Pancreas (tissue), 10 donors: ENCODE results near the gene RABGGTB. TPM values are rescaled to one million over a fixed set of nuclear protein-coding genes. Genes with fewer than 3 reads are reported as not detected.
"Not testable (repeated sequence)": the region's sequence is repeated elsewhere in the genome, so short reads cannot be mapped to it uniquely, and the experiment has no call there.

ENCODE experiments used
- ATAC-seq, 4 donors: fragments of 200-7000 bp; cut with Tn5 transposase; one replicate each; pipeline versions ENCODE4 v1.8.0 to v1.9.1; 2020; ENCODE audit warnings: mild to moderate bottlenecking in 4 of 4, moderate library complexity in 4 of 4
- DNase-seq, 6 donors: peaks; one replicate each; pipeline ENCODE4 v3.0.0-alpha.2; 2020
- FAIRE-seq: peaks from 2 replicates; lab custom pipeline; 2012; peaks lifted over from hg19 to GRCh38; lab: Jason Lieb, UNC
- H3K27ac ChIP-seq, 4 donors: fragments of 200-600 bp; sonication (generic); 1 replicate in 3 of 4; 2 replicates in 1 of 4; pipeline versions ENCODE4 v1.5.0 to v1.8.0; 2020
- H3K27me3 ChIP-seq, 4 donors: fragments of 200-600 bp; one replicate each; pipeline ENCODE4 v1.8.0; 2021
- H3K36me3 ChIP-seq, 3 donors: fragments of 200-600 bp; sonication (generic) in 1 of 3; one replicate each; pipeline versions ENCODE4 v1.5.0 to v1.8.0; 2020 to 2021
- H3K4me1 ChIP-seq, 3 donors: fragments of 200-600 bp; one replicate each; pipeline ENCODE4 v1.8.0; 2021
- H3K4me3 ChIP-seq, 4 donors: fragments of 200-600 bp; sonication (generic) in 2 of 4; one replicate each; pipeline versions ENCODE4 v1.5.0 to v1.8.0; 2020 to 2021
- H3K9me3 ChIP-seq, 4 donors: fragments of 200-600 bp; one replicate each; pipeline ENCODE4 v1.8.0; 2021
- WGBS, 2 donors: extraction: QIAGEN DNeasy Blood & Tissue Kit; methylation state at CpG; one replicate each; pipeline ENCODE4 v1.1.7; 2013; 5-methylcytosine and 5-hydroxymethylcytosine counted together
- intact Hi-C, 3 donors: fragments of 100-400 bp; cut with DNase I; formaldehyde crosslinking; loops; one replicate each; pipeline versions ENCODE4 v1.11.1 to v1.14.2; 2022
- polyA plus RNA-seq, 2 donors: library from polyadenylated mRNA; stranded (reverse); fragments of 200-250 nt; gene quantifications; one replicate each; pipeline ENCODE4 v1.2.3, GENCODE V29; 2013
- total RNA-seq, 6 donors: library from RNA; stranded (reverse); fragmentation: NEBNext Ultra II Directional in 4 of 6; extraction: Animal tissue kit (Norgen Biotek cat#: 25700) in 4 of 6; gene quantifications; one replicate each; pipeline versions ENCODE4 v1.2.1 to v1.2.4, GENCODE V29; 2021 to 2023
- TF ChIP-seq, protein P1 (sequence below), 4 donors: fragments of 200-600 bp; sonication (generic) in 3 of 4; IDR thresholded peaks; one replicate each; pipeline versions ENCODE4 v1.5.0 to v1.8.0; 2021; ENCODE audit warnings: antibody characterized with exemption in 4 of 4
- donor health status: healthy with polysubstance abuse.
- donor health status: DM: no; HTN: no; CAD: no; lungs with moderate emphysema.
- donor health status: DM: no; HTN: no; CAD: no.
- donor health status: control.
- donor health status: control.
- donor health status: Bipolar disorder and iron deficiency.
- donor health status: DM: yes; HTN: yes; CAD: no.
- donor health status: DM: no; HTN: no; CAD: no.
- donor health status: DM: no; HTN: no; CAD: no.
- donor health status: DM: yes; HTN: yes; CAD: no.

The RABGGTB gene
- total and polyA plus RNA-seq, 8 donors = 31.5 to 59.2 (median 36.6) TPM

DNA sequence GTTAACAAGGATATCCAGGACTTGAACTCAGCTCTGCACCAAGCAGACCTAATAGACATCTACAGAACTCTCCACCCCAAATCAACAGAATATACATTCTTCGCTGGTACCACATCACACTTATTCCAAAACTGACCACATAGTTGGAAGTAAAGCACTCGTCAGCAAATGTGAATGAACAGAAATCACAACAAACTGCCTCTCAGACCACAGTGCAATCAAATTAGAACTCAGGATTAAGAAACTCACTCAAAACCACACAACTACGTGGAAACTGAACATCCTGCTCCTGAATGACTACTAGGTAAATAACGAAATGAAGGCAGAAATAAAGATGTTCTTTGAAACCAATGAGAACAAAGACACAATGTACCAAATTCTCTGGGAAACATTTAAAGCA is 5.9 kb upstream of the RABGGTB start:
- 56 to 69% methylated on average over 4 of the region's 4 CpGs for WGBS, 2 donors
- ATAC-seq, intact Hi-C loops: not testable (repeated sequence)

DNA sequence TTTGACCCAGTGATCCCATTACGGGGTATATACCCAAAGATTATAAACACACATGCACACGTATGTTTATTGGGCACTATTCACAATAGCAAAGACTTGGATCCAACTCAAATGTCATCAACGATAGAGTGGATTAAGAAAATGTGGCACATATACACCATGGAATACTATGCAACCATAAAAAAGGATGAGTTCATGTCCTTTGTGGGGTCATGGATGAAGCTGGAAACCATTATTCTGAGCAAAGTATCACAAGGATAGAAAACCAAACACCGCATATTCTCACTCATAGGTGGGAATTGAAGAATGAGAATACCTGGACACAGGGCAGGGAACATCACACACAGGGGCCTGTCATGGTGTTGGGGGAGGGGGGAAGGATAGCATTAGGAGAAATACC is 2.1 kb upstream of the RABGGTB start:
- H3K9me3 ChIP-seq, H3K36me3 ChIP-seq, H3K27ac ChIP-seq, ATAC-seq, DNase-seq, intact Hi-C loops, H3K27me3 ChIP-seq, H3K4me3 ChIP-seq, FAIRE-seq: not testable (repeated sequence)
- 92 to 96% methylated on average over 4 of the region's 4 CpGs for WGBS, 2 donors
- H3K4me1 ChIP-seq = peaks cover 10 to 21% (median 12%) of the 10 kb centered on the region in 3 donors

More for the DNA sequence above, 5.9 kb upstream of the RABGGTB start:
- not testable (repeated sequence) for DNase-seq, H3K27ac ChIP-seq, FAIRE-seq, H3K4me1 ChIP-seq, H3K27me3 ChIP-seq, H3K4me3 ChIP-seq, H3K9me3 ChIP-seq, H3K36me3 ChIP-seq

DNA sequence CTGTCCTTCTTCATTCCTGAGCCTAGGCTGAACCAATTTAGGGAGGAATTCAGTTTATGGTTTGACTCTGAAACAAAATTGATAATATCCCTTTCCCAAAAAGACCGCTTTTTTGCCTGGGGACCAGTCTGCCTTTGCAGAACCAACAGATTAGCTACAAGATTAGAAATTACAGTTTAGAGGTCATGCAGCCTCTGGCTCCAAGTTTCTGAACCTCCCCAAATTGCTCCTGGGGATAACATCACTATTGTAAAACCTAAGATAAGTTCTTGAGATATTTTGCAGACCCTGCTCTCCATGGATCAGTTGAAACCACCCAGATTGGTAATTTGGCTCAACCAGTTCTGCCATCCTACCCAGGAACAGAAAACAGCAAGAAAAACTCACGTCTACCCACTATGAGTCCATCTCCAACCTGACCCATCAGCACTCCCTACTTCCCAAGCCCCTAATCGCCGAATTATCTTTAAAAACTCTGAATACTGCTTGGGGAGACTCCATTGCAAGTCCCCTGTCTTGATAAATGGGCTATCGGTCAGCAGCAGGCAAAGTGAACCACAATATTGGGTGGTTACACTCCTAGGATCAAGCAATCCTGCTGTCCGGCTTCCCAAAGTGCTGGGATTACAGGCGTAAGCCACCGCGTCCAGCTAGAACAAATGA is 605 bp upstream of the RABGGTB start:
- FAIRE-seq (no peak), DNase-seq (no peak), ATAC-seq (peak; percentile 24 to 56 (median 49))
- TF ChIP-seq, protein P1, sequence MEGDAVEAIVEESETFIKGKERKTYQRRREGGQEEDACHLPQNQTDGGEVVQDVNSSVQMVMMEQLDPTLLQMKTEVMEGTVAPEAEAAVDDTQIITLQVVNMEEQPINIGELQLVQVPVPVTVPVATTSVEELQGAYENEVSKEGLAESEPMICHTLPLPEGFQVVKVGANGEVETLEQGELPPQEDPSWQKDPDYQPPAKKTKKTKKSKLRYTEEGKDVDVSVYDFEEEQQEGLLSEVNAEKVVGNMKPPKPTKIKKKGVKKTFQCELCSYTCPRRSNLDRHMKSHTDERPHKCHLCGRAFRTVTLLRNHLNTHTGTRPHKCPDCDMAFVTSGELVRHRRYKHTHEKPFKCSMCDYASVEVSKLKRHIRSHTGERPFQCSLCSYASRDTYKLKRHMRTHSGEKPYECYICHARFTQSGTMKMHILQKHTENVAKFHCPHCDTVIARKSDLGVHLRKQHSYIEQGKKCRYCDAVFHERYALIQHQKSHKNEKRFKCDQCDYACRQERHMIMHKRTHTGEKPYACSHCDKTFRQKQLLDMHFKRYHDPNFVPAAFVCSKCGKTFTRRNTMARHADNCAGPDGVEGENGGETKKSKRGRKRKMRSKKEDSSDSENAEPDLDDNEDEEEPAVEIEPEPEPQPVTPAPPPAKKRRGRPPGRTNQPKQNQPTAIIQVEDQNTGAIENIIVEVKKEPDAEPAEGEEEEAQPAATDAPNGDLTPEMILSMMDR (IDR thresholded peaks at IDR 0.05) = no peak
- H3K4me3 ChIP-seq = peak overlapping the region; percentile 28 to 71 (median 66)
- intact Hi-C loops = no loop called here
- H3K27me3 ChIP-seq = no peaks in the 10 kb centered on the region
- H3K27ac ChIP-seq = peak overlapping the region; percentile 67 to 90 (median 77)
- peaks cover 0 to 5% (median 0%) of the 10 kb centered on the region in 3 donors for H3K36me3 ChIP-seq
- no peaks in the 10 kb centered on the region for H3K9me3 ChIP-seq
- peaks cover 18 to 33% (median 22%) of the 10 kb centered on the region in 3 donors for H3K4me1 ChIP-seq
- WGBS, 2 donors = 11 to 12% methylated on average over 9 of the region's 9 CpGs

DNA sequence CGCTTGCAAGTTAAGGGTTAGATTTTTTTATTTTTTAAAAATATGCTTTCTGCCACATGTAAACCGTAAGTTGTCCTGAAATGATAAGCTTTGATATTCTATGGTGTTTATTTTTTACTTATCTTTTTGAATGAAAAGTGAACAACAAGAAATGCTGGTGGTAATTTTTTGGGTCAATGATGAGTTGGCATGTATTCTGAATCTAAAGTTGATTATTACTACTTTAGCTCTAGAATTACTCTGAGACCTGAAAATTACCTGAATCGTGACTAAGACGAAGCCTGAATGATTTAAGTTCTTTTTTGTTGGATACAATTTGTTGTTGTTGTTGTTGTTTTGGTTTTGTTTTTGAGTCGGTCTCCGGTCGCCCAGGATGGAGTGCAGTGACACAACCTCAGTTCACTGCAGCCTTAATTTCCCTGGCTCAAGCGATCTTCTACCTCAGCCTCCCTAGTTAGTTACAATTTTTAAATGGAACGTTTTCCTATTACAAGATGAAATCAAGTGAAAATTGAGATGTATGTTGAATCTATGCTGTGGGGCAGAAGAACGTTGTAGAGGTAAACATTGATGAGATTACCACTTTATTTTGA is 941 bp downstream of the RABGGTB start:
- Histone ChIP-seq H3K36me3 (peaks cover 0 to 14% (median 6%) of the 10 kb centered on the region in 3 donors), H3K4me3 (peak overlapping the region; percentile 55 to 71 (median 66)), H3K27ac (peak overlapping the region in 2 of 4 donors; percentile 83 to 90), H3K27me3 (no peaks in the 10 kb centered on the region), H3K9me3 (no peaks in the 10 kb centered on the region), H3K4me1 (peaks cover 22 to 40% (median 27%) of the 10 kb centered on the region in 3 donors)
- DNase-seq (no peak), FAIRE-seq (no peak), ATAC-seq (no peak)
- 1 to 5% methylated on average over 10 of the region's 10 CpGs for WGBS, 2 donors
- intact Hi-C loops = no loop called here
- TF ChIP-seq, protein P1 (IDR thresholded peaks at IDR 0.05) = no peak

DNA sequence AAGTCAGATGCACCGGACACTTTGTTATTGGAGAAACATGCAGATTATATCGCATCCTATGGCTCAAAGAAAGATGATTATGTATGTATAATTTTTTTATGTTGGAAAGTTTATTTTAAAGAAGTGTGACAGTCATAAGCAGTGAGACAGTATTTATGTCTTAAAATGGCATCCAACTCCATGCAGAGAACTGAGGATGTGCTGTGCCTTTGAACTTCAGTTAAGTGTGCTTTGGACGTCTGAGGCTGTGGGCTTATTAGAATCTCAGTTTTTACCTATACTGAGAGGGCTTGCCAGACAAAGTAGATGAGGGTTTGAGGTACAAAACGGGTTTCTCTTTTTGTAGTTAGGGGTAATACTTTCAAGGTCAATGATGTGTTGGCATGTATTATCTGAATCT is 1.5 kb downstream of the RABGGTB start:
- WGBS, 2 donors = 12 to 19% methylated on average over 4 of the region's 4 CpGs
- H3K27ac ChIP-seq = peak overlapping the region in 1 of 4 donors; percentile 83
- H3K4me3 ChIP-seq = peak overlapping the region; percentile 55 to 71 (median 66)
- no peaks in the 10 kb centered on the region for H3K9me3 ChIP-seq
- FAIRE-seq = no peak
- H3K36me3 ChIP-seq = peaks cover 0 to 19% (median 10%) of the 10 kb centered on the region in 3 donors
- ATAC-seq = no peak
- no peaks in the 10 kb centered on the region for H3K27me3 ChIP-seq
- no peak for DNase-seq
- intact Hi-C loops = no loop called here
- TF ChIP-seq, protein P1 (IDR thresholded peaks at IDR 0.05) = no peak
- H3K4me1 ChIP-seq = peaks cover 22 to 40% (median 27%) of the 10 kb centered on the region in 3 donors
